Naive B cell (primary cell): ENCODE measurements around the gene EGR4. TPM values are rescaled to one million over a fixed set of nuclear protein-coding genes. Genes with fewer than 3 reads are reported as not detected.

Source experiments
- ATAC-seq, 2 donors: fragments of 150-1000 bp; cut with Tn5 transposase; 2 replicates each; pipeline ENCODE4 v1.10.0; 2021; ENCODE audit warnings: low read depth in 2 of 2, mild to moderate bottlenecking in 2 of 2, moderate library complexity in 2 of 2
- DNase-seq: peaks from one replicate; pipeline ENCODE4 v3.0.0; 2022
- H3K27ac Mint-ChIP-seq, 6 donors: one replicate each; pipeline ENCODE4 v1.8.0; 2020 to 2022; ENCODE audit warnings: mild to moderate bottlenecking in 6 of 6, mixed read lengths in 6 of 6, moderate library complexity in 5 of 6, inconsistent platforms in 2 of 6
- H3K27me3 Mint-ChIP-seq, 3 donors: one replicate each; pipeline ENCODE4 v1.8.0; 2021 to 2022; ENCODE audit warnings: mixed read lengths in 3 of 3, mild to moderate bottlenecking in 1 of 3
- H3K36me3 Mint-ChIP-seq, 2 donors: one replicate each; pipeline ENCODE4 v1.8.0; 2020 to 2022; ENCODE audit warnings: mixed read lengths in 2 of 2, inconsistent platforms in 1 of 2, mild to moderate bottlenecking in 1 of 2
- H3K4me1 Mint-ChIP-seq, 3 donors: one replicate each; pipeline ENCODE4 v1.8.0; 2020 to 2022; ENCODE audit warnings: mixed read lengths in 3 of 3, inconsistent platforms in 1 of 3, mild to moderate bottlenecking in 1 of 3, moderate library complexity in 1 of 3
- H3K4me3 Mint-ChIP-seq, 8 donors: one replicate each; pipeline ENCODE4 v1.8.0; 2020 to 2022; ENCODE audit warnings: mild to moderate bottlenecking in 8 of 8, mixed read lengths in 8 of 8, moderate library complexity in 8 of 8, inconsistent platforms in 2 of 8
- H3K9me3 Mint-ChIP-seq, 7 donors: one replicate each; pipeline ENCODE4 v1.8.0; 2020 to 2022; ENCODE audit warnings: mixed read lengths in 7 of 7, mild to moderate bottlenecking in 5 of 7, inconsistent platforms in 2 of 7, moderate library complexity in 1 of 7
- polyA plus RNA-seq, 6 donors: library from polyadenylated mRNA; unstranded; fragments of 300-500 nt; fragmentation: Illumina TruSeq; gene quantifications; one replicate each; pipeline ENCODE4 v1.2.3, GENCODE V29; 2021; ENCODE audit warnings: low read depth in 6 of 6

The EGR4 gene
- polyA plus RNA-seq, 6 donors from 2014 or later, result 0.23 to 0.84 (median 0.49) TPM; not detected in 3

- ATAC-seq (no peak), DNase-seq (no peak)
- peaks cover 5 to 15% (median 8%) of the 10 kb centered on the region in 3 donors for H3K4me1 Mint-ChIP-seq
- H3K4me3 Mint-ChIP-seq, result peak overlapping the region in 1 of 8 donors; percentile 4
- peaks cover 39 to 41% of the 10 kb centered on the region in 2 donors for H3K36me3 Mint-ChIP-seq
- H3K27me3 Mint-ChIP-seq, result no peaks in the 10 kb centered on the region
- H3K9me3 Mint-ChIP-seq, result no peaks in the 10 kb centered on the region
- peak overlapping the region in 3 of 6 donors; percentile 4 to 86 (median 16) for H3K27ac Mint-ChIP-seq
Observed at GRCh38 chr2:73249636-73250035, 43.7 kb downstream of the EGR4 start.

- Mint-ChIP-seq H3K4me3 (no peak overlapping the region), H3K36me3 (peaks cover 33 to 37% of the 10 kb centered on the region in 2 donors), H3K9me3 (no peaks in the 10 kb centered on the region), H3K27ac (no peak overlapping the region), H3K4me1 (peaks cover 0 to 14% (median 12%) of the 10 kb centered on the region in 3 donors), H3K27me3 (no peaks in the 10 kb centered on the region)
- no peak for ATAC-seq
- no peak for DNase-seq
Observed at GRCh38 chr2:73246850-73247249, 46.5 kb downstream of the EGR4 start.

DNA sequence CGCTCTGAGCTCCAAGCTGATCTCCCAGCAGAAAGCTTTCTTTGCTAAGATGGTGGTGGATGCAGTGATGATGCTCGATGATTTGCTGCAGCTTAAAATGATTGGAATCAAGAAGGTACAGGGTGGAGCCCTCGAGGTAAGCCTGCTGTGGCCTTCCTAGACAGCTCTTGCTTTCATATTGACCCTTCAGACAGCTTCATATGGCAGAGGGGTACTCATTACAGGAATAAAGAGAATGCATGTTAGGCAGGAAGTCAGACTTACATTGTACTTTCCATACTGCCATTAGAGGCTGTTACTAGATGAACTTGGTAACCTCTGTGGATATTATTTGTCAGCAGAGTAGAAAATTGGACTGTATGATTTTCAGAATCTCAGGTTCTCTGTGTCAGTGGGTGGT lies 48.8 kb downstream of the EGR4 start:
- DNase-seq (no peak), ATAC-seq (no peak)
- no peaks in the 10 kb centered on the region for H3K27me3 Mint-ChIP-seq
- no peaks in the 10 kb centered on the region for H3K9me3 Mint-ChIP-seq
- H3K4me1 Mint-ChIP-seq, result peaks cover 0 to 14% (median 12%) of the 10 kb centered on the region in 3 donors
- H3K4me3 Mint-ChIP-seq, result no peak overlapping the region
- no peak overlapping the region for H3K27ac Mint-ChIP-seq
- H3K36me3 Mint-ChIP-seq, result peaks cover 21 to 25% of the 10 kb centered on the region in 2 donors

DNA sequence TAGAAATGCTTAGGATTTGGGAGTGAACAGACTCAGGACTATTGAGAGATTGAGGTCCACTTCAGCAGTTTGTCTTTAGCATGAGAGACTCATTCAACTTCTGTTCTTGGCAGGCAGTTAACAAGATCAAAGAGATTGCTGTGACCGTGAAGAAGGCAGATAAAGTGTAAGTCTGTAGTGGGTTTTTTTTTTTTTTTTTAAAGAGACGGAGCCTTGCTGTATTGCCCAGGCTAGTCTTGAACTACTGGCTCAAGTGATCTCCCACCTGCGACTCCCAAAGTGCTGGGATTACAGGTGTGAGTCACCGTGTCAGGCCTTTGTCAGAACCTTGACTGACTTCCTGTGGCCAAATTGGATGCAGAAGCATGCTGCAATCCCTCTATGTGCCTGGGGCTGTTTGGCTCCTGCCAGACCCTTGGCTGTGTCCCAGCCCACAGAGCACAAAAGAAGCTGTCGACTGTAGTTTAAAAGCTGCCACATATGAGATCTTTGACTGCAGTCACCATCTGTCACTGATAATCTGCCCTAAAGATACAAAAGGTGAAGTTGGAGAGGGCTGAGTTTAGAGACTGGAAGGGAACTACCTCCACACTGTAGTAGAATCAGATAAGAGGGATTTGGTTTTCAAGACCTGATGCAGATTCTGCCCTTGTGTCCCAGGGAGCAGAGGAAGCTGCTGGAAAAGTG lies 49.3 kb downstream of the EGR4 start:
- no peak overlapping the region for H3K27ac Mint-ChIP-seq
- DNase-seq (no peak), ATAC-seq (no peak)
- no peak overlapping the region for H3K4me3 Mint-ChIP-seq
- peaks cover 4 to 14% (median 12%) of the 10 kb centered on the region in 3 donors for H3K4me1 Mint-ChIP-seq
- no peaks in the 10 kb centered on the region for H3K9me3 Mint-ChIP-seq
- peaks cover 15 to 20% of the 10 kb centered on the region in 2 donors for H3K36me3 Mint-ChIP-seq
- no peaks in the 10 kb centered on the region for H3K27me3 Mint-ChIP-seq

Other genes starting within 250 kb of the EGR4 start
- 1 to 10 TPM in 5 of 6 donors, not detected in 1; 2.5 to 4.4 (median 3.0) TPM for gene SFXN5, start 221.8 kb downstream of the EGR4 start, polyA plus RNA-seq
- gene RAB11FIP5, start 180.6 kb downstream of the EGR4 start, polyA plus RNA-seq, result 1 to 10 TPM in 5 of 6 donors, not detected in 1; 2.0 to 3.6 (median 2.4) TPM
- not detected for gene NOTO, start 91.0 kb downstream of the EGR4 start, polyA plus RNA-seq
- gene SMYD5, start 79.3 kb downstream of the EGR4 start, polyA plus RNA-seq, result 10 to 100 TPM in 5 of 6 donors, 1 to 10 TPM in 1; 4.9 to 29.2 (median 20.9) TPM
- gene PRADC1, start 60.3 kb downstream of the EGR4 start, polyA plus RNA-seq, result 10 to 100 TPM in 5 of 6 donors, 1 to 10 TPM in 1; 9.5 to 19.1 (median 10.6) TPM
- 100 to 1,000 TPM; 224 to 376 (median 265) TPM for gene CCT7, start 59.2 kb downstream of the EGR4 start, polyA plus RNA-seq
- 1 to 10 TPM in 4 of 6 donors, under 1 TPM in 1, not detected in 1; 0.79 to 2.3 (median 1.1) TPM for gene FBXO41, start 9.1 kb downstream of the EGR4 start, polyA plus RNA-seq
- gene ALMS1, start 92.3 kb upstream of the EGR4 start, polyA plus RNA-seq, result 1 to 10 TPM in 5 of 6 donors, not detected in 1; 1.1 to 3.9 (median 2.2) TPM